OCI-M1 (cell line): ENCODE results near the gene DYNC1I2.
"Not testable (repeated sequence)": the region's sequence is repeated elsewhere in the genome, so short reads cannot be mapped to it uniquely, and the experiment has no call there.

ENCODE experiments used
- DNase-seq: peaks from one replicate; lab custom pipeline; 2025; lab: John Stamatoyannopoulos, UW

The DYNC1I2 gene

GRCh38 chr2:171774581-171774980 lies 87.3 kb downstream of the DYNC1I2 start:
- not testable (repeated sequence) for DNase-seq

GRCh38 chr2:171778515-171778914 lies 91.2 kb downstream of the DYNC1I2 start:
- no peak for DNase-seq

DNA sequence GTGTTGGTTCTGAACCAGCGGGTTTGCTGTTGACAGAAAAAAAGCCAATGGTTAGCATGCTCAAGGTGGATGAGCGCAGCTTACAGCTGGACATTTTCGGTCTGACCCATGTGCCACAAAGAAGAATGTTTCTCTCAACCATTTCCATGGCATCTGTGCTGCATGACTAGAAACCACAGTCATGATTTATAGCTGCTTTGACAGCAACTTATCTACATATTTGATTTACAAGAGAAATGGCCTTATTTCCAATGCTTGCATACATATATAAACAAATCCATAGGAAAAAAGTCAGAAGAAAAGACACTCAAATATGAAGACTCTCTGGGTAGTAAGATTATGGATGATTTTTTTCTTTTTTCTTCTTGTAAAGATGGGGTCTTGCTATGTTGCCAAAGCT lies 98.2 kb downstream of the DYNC1I2 start:
- no peak for DNase-seq

- no peak for DNase-seq
Measured at GRCh38 chr2:171787333-171788072, 100.2 kb downstream of the DYNC1I2 start.

GRCh38 chr2:171788316-171788993 lies 101.2 kb downstream of the DYNC1I2 start:
- no peak for DNase-seq

- DNase-seq, result no peak
Measured at GRCh38 chr2:171789956-171790355, 102.7 kb downstream of the DYNC1I2 start.

- DNase-seq, result no peak
Measured at GRCh38 chr2:171791361-171791760, 104.1 kb downstream of the DYNC1I2 start.

GRCh38 chr2:171792157-171792556 lies 104.9 kb downstream of the DYNC1I2 start:
- no peak for DNase-seq

- DNase-seq, result no peak
Measured at GRCh38 chr2:171792886-171793580, 105.8 kb downstream of the DYNC1I2 start.

DNA sequence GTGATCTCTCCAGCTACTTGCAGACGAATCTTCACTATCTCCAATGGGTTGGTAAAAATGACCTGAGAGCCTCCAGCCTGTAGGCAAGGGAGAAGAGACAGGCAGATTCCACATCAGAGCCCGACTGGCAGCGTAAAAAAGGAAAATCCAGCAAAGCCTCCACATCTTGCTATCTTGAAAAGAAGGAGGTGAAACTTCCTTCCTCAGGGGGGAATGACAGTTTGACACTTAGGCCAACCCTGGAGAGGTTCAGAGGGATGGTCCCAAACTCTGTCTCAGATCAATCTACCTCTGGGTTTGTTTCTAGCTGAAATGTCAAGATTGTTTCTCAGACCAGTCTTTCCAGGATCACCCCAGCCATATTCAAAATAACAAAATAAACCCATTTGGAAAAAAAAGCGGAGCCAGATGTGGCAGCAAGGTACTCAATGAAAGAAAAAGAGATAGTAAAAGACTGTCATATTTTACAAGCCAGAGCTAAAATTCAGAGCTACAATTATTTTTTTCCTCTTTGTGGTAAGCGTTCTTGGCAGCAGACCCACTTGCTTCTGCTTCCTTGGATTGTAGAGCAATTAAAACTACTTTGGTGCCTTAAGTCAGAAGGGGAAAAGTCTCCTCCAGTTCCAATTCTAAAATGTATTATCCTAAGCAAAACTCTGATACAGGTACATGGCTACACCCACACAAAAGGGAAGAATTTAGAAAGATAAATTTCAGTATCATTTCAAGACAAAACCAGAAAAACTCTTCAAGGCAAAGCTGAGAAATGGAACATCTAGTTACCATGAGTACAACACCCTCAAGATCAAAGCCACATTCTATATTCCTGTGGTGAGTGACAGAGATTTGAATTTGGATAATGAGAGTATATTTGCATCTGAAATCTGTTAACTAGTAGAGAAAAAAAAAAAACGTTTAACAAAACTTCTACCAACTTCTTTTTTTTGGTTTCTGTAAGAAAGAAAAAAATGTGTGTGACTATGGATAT lies 106.7 kb downstream of the DYNC1I2 start:
- DNase-seq, result no peak

DNA sequence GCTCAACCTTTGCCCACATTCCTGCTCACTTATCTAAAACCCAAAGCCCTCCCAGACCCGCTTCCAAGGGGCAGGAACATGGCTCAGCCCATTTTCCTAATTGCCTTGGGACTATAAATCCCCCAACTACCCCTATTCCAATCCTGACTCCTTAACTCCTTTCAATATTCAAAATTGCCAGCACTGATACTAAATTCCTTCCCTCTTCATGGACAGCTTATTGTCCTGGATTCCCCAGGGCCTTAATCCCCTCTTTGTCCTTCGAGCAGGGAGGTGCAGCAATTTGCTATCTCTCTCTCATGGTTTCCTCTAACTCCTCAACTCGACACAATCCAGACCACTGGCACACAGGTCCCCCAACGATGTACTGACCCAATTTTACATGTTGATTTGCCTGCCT lies 107.6 kb downstream of the DYNC1I2 start:
- DNase-seq, result no peak
